PC-3 (cell line): ENCODE results near the gene MS4A4E. TPM values are rescaled to one million over a fixed set of nuclear protein-coding genes. Genes with fewer than 3 reads are reported as not detected.

Experiments
- ATAC-seq: fragments of 200-7000 bp; cut with Tn5 transposase; 2 replicates; pipeline ENCODE4 v1.9.1; 2020; ENCODE audit warnings: mild to moderate bottlenecking, moderate library complexity
- BruUV-seq: library from RNA; stranded (reverse); fragments of 400-500 nt; replicated peaks from 2 replicates; lab custom pipeline; 2021; lab: Mats Ljungman, UMichigan
- CTCF ChIA-PET: fragments of 300-600 bp; sonication (Branson Sonifier 250); formaldehyde crosslinking; loops from one replicate; lab custom pipeline; 2022; ENCODE audit warnings: antibody characterized with exemption; lab: Charles Lee
- POLR2A ChIA-PET: fragments of 300-600 bp; sonication (Branson Sonifier 250); formaldehyde crosslinking; loops from one replicate; lab custom pipeline; 2022; ENCODE audit warnings: antibody characterized with exemption; ENCODE audit not compliant: unreplicated experiment; lab: Charles Lee
- DNase-seq: peaks from one replicate; pipeline ENCODE4 v3.0.0-alpha.2; 2015
- H2AFZ ChIP-seq: fragments of 300-600 bp; sonication (generic); 2 replicates; pipeline ENCODE4 v1.6.0; 2016; ENCODE audit warnings: antibody characterized with exemption, low read length
- H3F3A ChIP-seq: fragments of 300-600 bp; sonication (generic); one replicate; pipeline ENCODE4 v1.6.0; 2017; ENCODE audit warnings: antibody characterized with exemption, low read length, control low read depth, mild to moderate bottlenecking; ENCODE audit not compliant: unreplicated experiment
- H3K27ac ChIP-seq: fragments of 300-600 bp; sonication (generic); 2 replicates; pipeline ENCODE4 v1.5.1; 2016; ENCODE audit warnings: mild to moderate bottlenecking, low read length
- H3K27me3 ChIP-seq: fragments of 300-600 bp; sonication (generic); 2 replicates; pipeline ENCODE4 v1.6.1; 2016; ENCODE audit warnings: low read length, mixed read lengths
- H3K36me3 ChIP-seq: fragments of 300-600 bp; sonication (generic); 2 replicates; pipeline ENCODE4 v1.6.1; 2016; ENCODE audit warnings: low read depth, mixed run types, low read length, mixed read lengths
- H3K4me1 ChIP-seq: fragments of 300-600 bp; sonication (generic); 2 replicates; pipeline ENCODE4 v1.5.1; 2016; ENCODE audit warnings: low read length; ENCODE audit not compliant: insufficient read depth
- H3K4me2 ChIP-seq: fragments of 300-600 bp; sonication (generic); 2 replicates; pipeline ENCODE4 v1.6.0; 2016; ENCODE audit warnings: low read length
- H3K4me3 ChIP-seq: fragments of 300-600 bp; sonication (generic); 2 replicates; pipeline ENCODE4 v1.5.1; 2016; ENCODE audit warnings: mild to moderate bottlenecking, low read length, mixed read lengths
- H3K79me2 ChIP-seq: fragments of 300-600 bp; sonication (generic); 2 replicates; pipeline ENCODE4 v1.6.1; 2017; ENCODE audit warnings: low read length, mixed read lengths
- H3K9ac ChIP-seq: fragments of 300-600 bp; sonication (generic); 2 replicates; pipeline ENCODE4 v1.6.0; 2016; ENCODE audit warnings: mild to moderate bottlenecking, low read length
- H3K9me2 ChIP-seq: fragments of 300-600 bp; sonication (generic); replicated peaks from 2 replicates; pipeline ENCODE4 v1.6.1; 2016; ENCODE audit warnings: mixed run types, low read length, mixed read lengths
- H3K9me3 ChIP-seq: fragments of 300-600 bp; sonication (generic); 2 replicates; pipeline ENCODE4 v1.6.1; 2016; ENCODE audit warnings: low read length, mixed read lengths
- H4K20me1 ChIP-seq: fragments of 300-600 bp; sonication (generic); 2 replicates; pipeline ENCODE4 v1.6.1; 2016; ENCODE audit warnings: low read length, mixed read lengths
- EZH2 ChIP-seq: fragments of 300-600 bp; sonication (generic); IDR thresholded peaks from one replicate; pipeline ENCODE4 v1.6.1; 2017; ENCODE audit warnings: antibody characterized with exemption, mild to moderate bottlenecking, low read length; ENCODE audit not compliant: unreplicated experiment
- EZH2phosphoT487 ChIP-seq: fragments of 300-600 bp; sonication (generic); IDR thresholded peaks from 2 replicates; pipeline ENCODE4 v1.6.1; 2018; ENCODE audit warnings: mild to moderate bottlenecking, antibody characterized with exemption, low read length, borderline replicate concordance
- intact Hi-C: fragments of 100-400 bp; cut with micrococcal nuclease; formaldehyde crosslinking; loops from 2 replicates; pipeline ENCODE4 v1.9.0; 2023
- total RNA-seq: library from RNA; depleted of rRNA; stranded (reverse); fragments of >200 nt; gene quantifications from 2 replicates; pipeline ENCODE4 v1.2.3, GENCODE V29; 2014
- TF ChIP-seq, protein P1 (sequence below): fragments of 300-600 bp; sonication (generic); conservative IDR thresholded peaks from 2 replicates; pipeline ENCODE4 v1.5.1; 2017; ENCODE audit warnings: antibody characterized with exemption, low read depth, mild to moderate bottlenecking, low read length

The MS4A4E gene
- total RNA-seq, 1 experiment from 2014 or later, result not detected

DNA sequence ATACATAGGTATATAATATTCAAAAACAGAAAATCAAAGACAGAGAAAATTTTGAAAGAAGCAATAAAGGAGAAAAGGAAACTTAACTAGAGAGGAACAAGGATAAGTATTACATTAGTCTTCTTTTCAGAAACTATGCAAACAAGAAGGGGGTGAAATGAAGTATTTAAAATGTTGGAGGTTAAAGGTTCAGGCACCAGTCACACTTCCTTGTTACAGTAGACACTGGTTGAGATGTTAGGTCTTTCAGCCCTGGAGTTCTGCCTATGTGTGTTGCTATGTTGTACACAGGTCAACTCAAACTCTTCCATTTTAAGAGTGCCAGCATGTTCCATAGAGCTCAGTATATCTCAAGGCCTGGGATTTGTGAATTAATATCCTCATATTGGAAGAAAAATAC is 31.5 kb upstream of the MS4A4E start:
- no peaks in the 10 kb centered on the region for H3K9me2 ChIP-seq
- no peaks in the 10 kb centered on the region for H3K79me2 ChIP-seq
- H4K20me1 ChIP-seq, result no peaks in the 10 kb centered on the region
- no peak overlapping the region for H3K4me2 ChIP-seq
- no TSS peak for BruUV-seq
- intact Hi-C loops, result no loop called here
- no peak overlapping the region for H2AFZ ChIP-seq
- DNase-seq, result no peak
- no peak for ATAC-seq
- no peaks in the 10 kb centered on the region for H3K4me1 ChIP-seq
- no peak overlapping the region for H3K27ac ChIP-seq
- H3K9me3 ChIP-seq, result 0 out of 2 replicates have a peak, but pooled peaks cover 5% of the 10 kb centered on the region
- POLR2A ChIA-PET, result no interaction called here
- H3K27me3 ChIP-seq, result peaks cover 17% of the 10 kb centered on the region; the same call in 1 of the 2 replicates
- H3K9ac ChIP-seq, result no peak overlapping the region
- CTCF ChIA-PET, result no interaction called here
- H3K4me3 ChIP-seq, result no peak overlapping the region
- H3K36me3 ChIP-seq, result no peaks in the 10 kb centered on the region
- no peaks in the 10 kb centered on the region for H3F3A ChIP-seq
- TF ChIP-seq, protein P1, sequence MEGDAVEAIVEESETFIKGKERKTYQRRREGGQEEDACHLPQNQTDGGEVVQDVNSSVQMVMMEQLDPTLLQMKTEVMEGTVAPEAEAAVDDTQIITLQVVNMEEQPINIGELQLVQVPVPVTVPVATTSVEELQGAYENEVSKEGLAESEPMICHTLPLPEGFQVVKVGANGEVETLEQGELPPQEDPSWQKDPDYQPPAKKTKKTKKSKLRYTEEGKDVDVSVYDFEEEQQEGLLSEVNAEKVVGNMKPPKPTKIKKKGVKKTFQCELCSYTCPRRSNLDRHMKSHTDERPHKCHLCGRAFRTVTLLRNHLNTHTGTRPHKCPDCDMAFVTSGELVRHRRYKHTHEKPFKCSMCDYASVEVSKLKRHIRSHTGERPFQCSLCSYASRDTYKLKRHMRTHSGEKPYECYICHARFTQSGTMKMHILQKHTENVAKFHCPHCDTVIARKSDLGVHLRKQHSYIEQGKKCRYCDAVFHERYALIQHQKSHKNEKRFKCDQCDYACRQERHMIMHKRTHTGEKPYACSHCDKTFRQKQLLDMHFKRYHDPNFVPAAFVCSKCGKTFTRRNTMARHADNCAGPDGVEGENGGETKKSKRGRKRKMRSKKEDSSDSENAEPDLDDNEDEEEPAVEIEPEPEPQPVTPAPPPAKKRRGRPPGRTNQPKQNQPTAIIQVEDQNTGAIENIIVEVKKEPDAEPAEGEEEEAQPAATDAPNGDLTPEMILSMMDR, result no peak
- no peak for TF ChIP-seq EZH2
- no peak for TF ChIP-seq EZH2phosphoT487

DNA sequence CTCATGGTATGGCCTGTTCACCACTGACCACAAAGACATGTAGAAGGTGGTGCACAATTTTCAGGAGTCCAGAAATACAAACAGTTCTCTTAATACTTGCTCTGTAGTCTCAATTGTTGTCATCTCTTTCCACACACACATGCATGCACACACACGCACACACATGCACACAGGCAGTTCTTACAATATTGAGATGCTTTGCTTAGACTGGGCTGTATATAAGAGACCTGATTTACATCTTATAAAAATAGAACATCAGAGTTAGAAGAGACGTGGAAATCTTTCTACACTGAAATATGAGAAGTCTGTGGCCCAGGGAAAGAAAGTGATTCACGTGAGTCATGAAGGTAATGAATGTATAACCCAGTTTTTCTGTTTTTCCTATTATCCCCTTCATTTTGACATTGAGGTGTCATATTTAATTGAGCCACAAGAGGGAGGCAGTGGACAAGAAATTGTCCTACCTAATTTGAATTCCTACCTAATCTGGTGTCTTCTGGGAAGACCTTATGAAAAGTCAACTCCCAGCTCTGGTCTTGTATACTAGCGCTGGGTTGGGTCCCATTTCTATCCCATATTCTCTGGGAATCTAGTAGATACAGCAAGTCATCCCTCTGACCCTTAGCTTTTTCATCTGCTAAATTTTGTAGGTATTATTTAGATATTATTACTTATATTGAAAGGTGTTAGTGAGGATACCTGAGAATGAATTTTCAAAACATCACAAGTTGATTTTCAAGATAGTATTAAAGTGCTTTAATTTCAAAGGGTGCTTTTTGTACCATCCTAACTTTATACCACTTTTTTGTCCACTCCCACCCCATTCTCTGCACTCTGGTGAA is 22.7 kb upstream of the MS4A4E start:
- no peak overlapping the region for H3K4me3 ChIP-seq
- H3K9me3 ChIP-seq, result peaks cover 17% of the 10 kb centered on the region; the same call in 1 of the 2 replicates
- H3K4me2 ChIP-seq, result no peak overlapping the region
- no peak overlapping the region for H3K27ac ChIP-seq
- H3K36me3 ChIP-seq, result no peaks in the 10 kb centered on the region
- no peak overlapping the region for H3K9ac ChIP-seq
- BruUV-seq, result no TSS peak
- DNase-seq, result peak; percentile 85
- intact Hi-C loops, result loop anchor here (5.0 kb wide), 3 partner anchors 222 to 497 kb away; no protein-coding TSS in a partner anchor
- TF ChIP-seq EZH2 (no peak), EZH2phosphoT487 (no peak)
- TF ChIP-seq, protein P1, result peak; percentile 90
- CTCF ChIA-PET, result no interaction called here
- H3K9me2 ChIP-seq, result no peaks in the 10 kb centered on the region
- peaks cover 4% of the 10 kb centered on the region; the same call in 1 of the 2 replicates for H3K4me1 ChIP-seq
- no peaks in the 10 kb centered on the region for H3K79me2 ChIP-seq
- ATAC-seq, result peak; percentile 48
- no peak overlapping the region for H2AFZ ChIP-seq
- no peaks in the 10 kb centered on the region for H4K20me1 ChIP-seq
- H3K27me3 ChIP-seq, result peaks cover 30% of the 10 kb centered on the region
- POLR2A ChIA-PET, result no interaction called here
- no peaks in the 10 kb centered on the region for H3F3A ChIP-seq
